ENCODE results near the gene KLHDC9.
"Not testable (repeated sequence)": the region's sequence is repeated elsewhere in the genome, so short reads cannot be mapped to it uniquely, and the experiment has no call there.

KLHDC9 gene

GRCh38 chr1:161099090-161099802 lies 1.1 kb downstream of the KLHDC9 start:
- no peak for DNase-seq

GRCh38 chr1:161100556-161100955 lies 2.4 kb downstream of the KLHDC9 start:
- no peak for DNase-seq

- DNase-seq, result no peak
Observed at GRCh38 chr1:161106431-161106830, 8.3 kb downstream of the KLHDC9 start.

- no peak for DNase-seq
Observed at GRCh38 chr1:161111117-161111516, 13.0 kb downstream of the KLHDC9 start.

GRCh38 chr1:161111527-161111926 lies 13.4 kb downstream of the KLHDC9 start:
- no peak for DNase-seq

- DNase-seq, result no peak
Observed at GRCh38 chr1:161113915-161114314, 15.8 kb downstream of the KLHDC9 start.

GRCh38 chr1:161114556-161114955 lies 16.4 kb downstream of the KLHDC9 start:
- DNase-seq, result no peak

- no peak for DNase-seq
Observed at GRCh38 chr1:161115132-161115711, 17.1 kb downstream of the KLHDC9 start.

GRCh38 chr1:161115961-161116360 lies 17.8 kb downstream of the KLHDC9 start:
- not testable (repeated sequence) for DNase-seq

GRCh38 chr1:161117759-161118581 lies 19.8 kb downstream of the KLHDC9 start, which contains the start of the genes NIT1 and PFDN2:
TSS of gene NIT1 (plus strand) at chr1:161118105. CDS start at chr1:161118177, 72 bp downstream.
TSS of gene PFDN2 (minus strand) at chr1:161118037. CDS start at chr1:161118026, 11 bp downstream.
- DNase-seq, result peak; percentile 62

- no peak for DNase-seq
Observed at GRCh38 chr1:161119092-161119903, 21.1 kb downstream of the KLHDC9 start.

GRCh38 chr1:161121042-161121650 lies 23.0 kb downstream of the KLHDC9 start:
- DNase-seq, result no peak

GRCh38 chr1:161121834-161122233 lies 23.7 kb downstream of the KLHDC9 start:
- no peak for DNase-seq

- no peak for DNase-seq
Observed at GRCh38 chr1:161122967-161123366, 24.8 kb downstream of the KLHDC9 start.

GRCh38 chr1:161127649-161128048 lies 29.5 kb downstream of the KLHDC9 start:
- peak; percentile 47 for DNase-seq

- DNase-seq, result peak; percentile 71
Observed at GRCh38 chr1:161128591-161129420, 30.6 kb downstream of the KLHDC9 start.

GRCh38 chr1:161130266-161130665 lies 32.1 kb downstream of the KLHDC9 start:
- peak; percentile 64 for DNase-seq

- DNase-seq, result peak; percentile 49
Observed at GRCh38 chr1:161131523-161132409, 33.6 kb downstream of the KLHDC9 start.

GRCh38 chr1:161132410-161133219 lies 34.5 kb downstream of the KLHDC9 start, which contains the start of gene DEDD:
TSS of gene DEDD (minus strand) at chr1:161132667. CDS start at chr1:161124462, 8,205 bp downstream.
- DNase-seq, result peak; percentile 98
